HEK293 (cell line): ENCODE data around the gene TMEM132A.
A peak's percentile ranks its signal among the peaks of the same experiment; 100 is the strongest.

Experiments
- CTCF ChIA-PET: fragments of 350-600 bp; formaldehyde crosslinking; extraction: SDS; loops from one replicate; lab custom pipeline; 2021; ENCODE audit warnings: antibody characterized with exemption; lab: Yijun Ruan, JAX
- POLR2A ChIA-PET: fragments of 300-600 bp; formaldehyde crosslinking; extraction: SDS; loops from one replicate; lab custom pipeline; 2020; ENCODE audit warnings: antibody characterized with exemption, inconsistent platforms; lab: Yijun Ruan, JAX
- H3K27ac ChIP-seq: fragments of 200-500 bp; sonication (Bioruptor generic); 2 replicates; pipeline ENCODE4 v1.5.1; 2014; ENCODE audit warnings: low read depth, low read length, control low read depth, inconsistent platforms; ENCODE audit errors: extremely low read depth
- H3K36me3 ChIP-seq, 2 experiments: fragments of 200-500 bp in 1 of 2; sonication (Bioruptor generic) in 1 of 2; 1 replicate in 1 of 2; 2 replicates in 1 of 2; pipeline ENCODE4 v1.5.1; 2014 to 2017; ENCODE audit warnings: inconsistent platforms in 2 of 2, low read length in 2 of 2; ENCODE audit not compliant: control insufficient read depth in 2 of 2, insufficient read depth in 1 of 2
- H3K4me1 ChIP-seq: fragments of 200-500 bp; sonication (Bioruptor generic); 2 replicates; pipeline ENCODE4 v1.5.1; 2014; ENCODE audit warnings: mild to moderate bottlenecking, low read length, inconsistent platforms; ENCODE audit not compliant: control insufficient read depth, insufficient read depth
- H3K4me3 ChIP-seq: 2 replicates; pipeline ENCODE4 v1.5.1; 2011; ENCODE audit warnings: low read depth, mild to moderate bottlenecking, control low read depth, low read length, moderate library complexity
- H3K9me3 ChIP-seq: fragments of 200-500 bp; sonication (Bioruptor generic); 2 replicates; pipeline ENCODE4 v1.5.1; 2014; ENCODE audit warnings: low read depth, low read length, inconsistent platforms; ENCODE audit not compliant: control insufficient read depth, insufficient read depth
- KLF7 ChIP-seq: fragments of 450-650 bp; formaldehyde crosslinking; IDR thresholded peaks from 2 replicates; pipeline ENCODE4 v1.5.1; 2016; ENCODE audit warnings: missing biosample characterization, missing genetic modification characterization, borderline replicate concordance
- MEIS1 ChIP-seq: sonication (generic); formaldehyde crosslinking; IDR thresholded peaks from 2 replicates; pipeline ENCODE4 v1.8.1; 2022; ENCODE audit warnings: missing genetic modification reagents, mild to moderate bottlenecking, borderline replicate concordance
- SALL2 ChIP-seq: fragments of 450-650 bp; formaldehyde crosslinking; IDR thresholded peaks from 2 replicates; pipeline ENCODE4 v1.5.0; 2017; ENCODE audit warnings: missing biosample characterization, mild to moderate bottlenecking, missing genetic modification characterization, borderline replicate concordance
- SCRT2 ChIP-seq: fragments of 450-650 bp; formaldehyde crosslinking; IDR thresholded peaks from 2 replicates; pipeline ENCODE4 v1.5.1; 2016; ENCODE audit warnings: missing biosample characterization, missing genetic modification characterization
- SP7 ChIP-seq: fragments of 450-650 bp; formaldehyde crosslinking; IDR thresholded peaks from 2 replicates; pipeline ENCODE4 v1.5.1; 2016; ENCODE audit warnings: missing biosample characterization, missing genetic modification characterization
- TSHZ1 ChIP-seq: fragments of 450-650 bp; formaldehyde crosslinking; IDR thresholded peaks from 2 replicates; pipeline ENCODE4 v1.5.1; 2016; ENCODE audit warnings: missing biosample characterization, missing genetic modification characterization, borderline replicate concordance
- ZBTB1 ChIP-seq: fragments of 450-650 bp; formaldehyde crosslinking; IDR thresholded peaks from 2 replicates; pipeline ENCODE4 v1.5.1; 2016; ENCODE audit warnings: missing biosample characterization, missing genetic modification characterization
- ZBTB21 ChIP-seq: fragments of 450-650 bp; formaldehyde crosslinking; IDR thresholded peaks from 2 replicates; pipeline ENCODE4 v1.5.1; 2017; ENCODE audit warnings: missing biosample characterization, missing genetic modification characterization
- ZBTB26 ChIP-seq: fragments of 450-650 bp; formaldehyde crosslinking; optimal IDR thresholded peaks from 2 replicates; pipeline ENCODE3; 2016; ENCODE audit warnings: missing biosample characterization, mild to moderate bottlenecking, missing genetic modification characterization
- ZFHX2 ChIP-seq: fragments of 450-650 bp; formaldehyde crosslinking; conservative IDR thresholded peaks from 2 replicates; pipeline ENCODE4 v1.5.1; 2016; ENCODE audit warnings: missing biosample characterization, missing genetic modification characterization
- ZNF184 ChIP-seq: fragments of 450-650 bp; IDR thresholded peaks from 2 replicates; pipeline ENCODE4 v1.5.1; 2018; ENCODE audit warnings: missing biosample characterization, mild to moderate bottlenecking, missing genetic modification characterization
- ZNF24 ChIP-seq: fragments of 450-650 bp; formaldehyde crosslinking; IDR thresholded peaks from 2 replicates; pipeline ENCODE4 v1.5.1; 2016; ENCODE audit warnings: missing biosample characterization, missing genetic modification characterization
- ZNF280D ChIP-seq: fragments of 450-650 bp; formaldehyde crosslinking; IDR thresholded peaks from 2 replicates; pipeline ENCODE4 v1.5.1; 2016; ENCODE audit warnings: missing biosample characterization, missing genetic modification characterization
- ZNF366 ChIP-seq: fragments of 450-650 bp; formaldehyde crosslinking; conservative IDR thresholded peaks from 2 replicates; pipeline ENCODE4 v1.5.1; 2016; ENCODE audit warnings: missing biosample characterization, missing genetic modification characterization
- ZNF391 ChIP-seq: fragments of 450-650 bp; formaldehyde crosslinking; IDR thresholded peaks from 2 replicates; pipeline ENCODE4 v1.5.1; 2016; ENCODE audit warnings: low read depth, missing biosample characterization, missing genetic modification characterization, borderline replicate concordance
- ZNF404 ChIP-seq: fragments of 450-650 bp; formaldehyde crosslinking; IDR thresholded peaks from 2 replicates; pipeline ENCODE4 v1.5.1; 2017; ENCODE audit warnings: missing biosample characterization, missing genetic modification characterization
- ZNF510 ChIP-seq: fragments of 450-650 bp; formaldehyde crosslinking; IDR thresholded peaks from 2 replicates; pipeline ENCODE4 v1.5.1; 2018; ENCODE audit warnings: mild to moderate bottlenecking, missing genetic modification characterization, missing biosample characterization; ENCODE audit not compliant: insufficient replicate concordance
- ZNF623 ChIP-seq: fragments of 450-650 bp; formaldehyde crosslinking; IDR thresholded peaks from 2 replicates; pipeline ENCODE4 v1.5.1; 2016; ENCODE audit warnings: missing biosample characterization, missing genetic modification characterization
- ZNF629 ChIP-seq: fragments of 450-650 bp; formaldehyde crosslinking; IDR thresholded peaks from 2 replicates; pipeline ENCODE4 v1.5.1; 2017; ENCODE audit warnings: missing biosample characterization, missing genetic modification characterization
- ZNF792 ChIP-seq: fragments of 450-650 bp; formaldehyde crosslinking; IDR thresholded peaks from 2 replicates; pipeline ENCODE4 v1.5.1; 2016; ENCODE audit warnings: missing biosample characterization, missing genetic modification characterization
- ZNF830 ChIP-seq: fragments of 450-650 bp; IDR thresholded peaks from 2 replicates; pipeline ENCODE4 v1.5.0; 2018; ENCODE audit warnings: missing biosample characterization, missing genetic modification characterization, low read depth, mild to moderate bottlenecking, moderate library complexity
- ZSCAN4 ChIP-seq: fragments of 450-650 bp; formaldehyde crosslinking; IDR thresholded peaks from 2 replicates; pipeline ENCODE4 v1.5.1; 2017; ENCODE audit warnings: missing biosample characterization, missing genetic modification characterization

TMEM132A gene

GRCh38 chr11:60978546-60979380, 54.5 kb downstream of the TMEM132A start:
- no peaks in the 10 kb centered on the region for H3K4me1 ChIP-seq
- no peak overlapping the region for H3K27ac ChIP-seq
- ChIA-PET POLR2A (no interaction called here), CTCF (interaction anchor here (0.6 to 2.1 kb wide), 4 partner anchors 7 to 110 kb away, joined by 3 to 9 read pairs (median 4); partner anchors contain the start of gene CD6)
- H3K4me3 ChIP-seq = no peak overlapping the region
- H3K9me3 ChIP-seq = no peaks in the 10 kb centered on the region
- TF ChIP-seq ZNF623 (tag by site-specific recombination) (no peak), ZFHX2 (tag by site-specific recombination) (peak; percentile 68), TSHZ1 (tag by site-specific recombination) (no peak)
- H3K36me3 ChIP-seq = no peaks in the 10 kb centered on the region

GRCh38 chr11:60981515-60981914, 57.3 kb downstream of the TMEM132A start:
- Histone ChIP-seq H3K36me3 (no peaks in the 10 kb centered on the region), H3K4me3 (no peak overlapping the region), H3K27ac (no peak overlapping the region), H3K4me1 (no peaks in the 10 kb centered on the region), H3K9me3 (no peaks in the 10 kb centered on the region)
- TF ChIP-seq ZNF510 (no peak), ZNF184 (tag by site-specific recombination) (no peak), ZNF792 (tag by site-specific recombination) (no peak), SCRT2 (tag by site-specific recombination) (no peak), MEIS1 (CRISPR knock-in tag) (no peak), SALL2 (tag by site-specific recombination) (no peak), ZNF24 (tag by site-specific recombination) (no peak), ZNF830 (tag by site-specific recombination) (no peak)
- ChIA-PET POLR2A (no interaction called here), CTCF (interaction anchor here (0.8 to 1.6 kb wide), 2 partner anchors 12 to 148 kb away, joined by 3 to 6 read pairs; no protein-coding TSS in a partner anchor)

GRCh38 chr11:60982184-60982583, 57.9 kb downstream of the TMEM132A start:
- Histone ChIP-seq H3K4me3 (no peak overlapping the region), H3K9me3 (no peaks in the 10 kb centered on the region), H3K36me3 (no peaks in the 10 kb centered on the region), H3K4me1 (no peaks in the 10 kb centered on the region), H3K27ac (no peak overlapping the region)
- CTCF ChIA-PET = interaction anchor here (0.6 to 1.6 kb wide), 2 partner anchors 12 to 102 kb away, joined by 3 to 6 read pairs; no protein-coding TSS in a partner anchor
- POLR2A ChIA-PET = no interaction called here
- TF ChIP-seq ZNF391 (tag by site-specific recombination) = no peak
- no peak for TF ChIP-seq ZBTB26 (tag by site-specific recombination)
- TF ChIP-seq KLF7 (tag by site-specific recombination) = no peak
- no peak for TF ChIP-seq ZNF366 (tag by site-specific recombination)
- TF ChIP-seq ZFHX2 (tag by site-specific recombination) = no peak
- no peak for TF ChIP-seq ZBTB1
- no peak for TF ChIP-seq ZSCAN4 (tag by site-specific recombination)
- no peak for TF ChIP-seq SP7
- TF ChIP-seq ZNF404 (tag by site-specific recombination) = no peak
- no peak for TF ChIP-seq ZBTB21 (tag by site-specific recombination)
- TF ChIP-seq ZNF629 (tag by site-specific recombination) = no peak
- no peak for TF ChIP-seq ZNF280D (tag by site-specific recombination)
